ENCODE results near the gene CACUL1.

DNA sequence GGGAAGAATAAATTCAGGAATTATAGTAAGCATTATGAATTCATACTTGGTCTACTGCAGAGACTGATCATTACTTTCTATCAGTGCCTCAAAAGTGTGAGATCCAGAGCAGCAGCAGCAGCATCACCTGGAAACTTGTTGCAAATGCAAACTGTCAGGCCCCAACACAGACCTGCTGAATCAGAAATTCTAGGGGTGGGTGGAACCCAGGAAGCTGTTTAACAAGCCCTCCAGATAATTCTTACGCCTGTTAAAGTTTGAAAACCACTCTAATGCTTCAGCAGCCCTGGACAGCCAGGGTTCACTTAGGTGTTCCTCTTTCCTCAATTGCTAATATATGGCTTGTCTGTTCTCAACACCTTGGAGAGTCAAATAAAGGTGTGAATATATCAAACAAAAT lies 19.5 kb downstream of the CACUL1 start:
- TF ChIP-seq CTCF (conservative IDR thresholded peaks at IDR 0.05; ENCODE audit: low read depth, low read length) (no peak), EZH2 (IDR thresholded peaks at IDR 0.05; ENCODE audit: borderline replicate concordance, low read depth, low read length, poor library complexity, severe bottlenecking) (no peak)

Measured in A673 (cell line).